ENCODE measurements around the gene PKHD1.

DNA sequence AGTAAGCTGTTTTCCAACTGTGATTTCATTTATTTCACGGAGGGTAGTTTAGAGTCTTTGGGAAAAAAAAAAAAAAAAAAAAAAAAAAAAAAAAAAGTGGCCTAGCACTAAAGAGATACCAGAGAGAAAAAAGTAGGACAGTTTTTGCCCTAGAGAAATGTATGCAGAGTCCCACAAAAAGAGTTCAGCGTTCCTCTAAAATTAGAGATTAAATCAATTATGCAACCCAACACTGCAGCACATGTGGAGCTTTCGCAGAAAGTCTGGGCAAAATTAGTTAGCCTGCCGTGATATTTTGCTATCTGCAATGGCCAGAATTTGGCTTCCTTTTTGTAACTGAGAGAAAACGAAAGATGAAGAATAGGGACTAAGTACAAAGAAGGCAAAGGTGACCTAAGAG, 309.8 kb downstream of the PKHD1 start:
- no peak for TF ChIP-seq EZH2 (IDR thresholded peaks at IDR 0.05; ENCODE audit: borderline replicate concordance, low read depth, low read length, poor library complexity, severe bottlenecking)
- TF ChIP-seq, protein P1, sequence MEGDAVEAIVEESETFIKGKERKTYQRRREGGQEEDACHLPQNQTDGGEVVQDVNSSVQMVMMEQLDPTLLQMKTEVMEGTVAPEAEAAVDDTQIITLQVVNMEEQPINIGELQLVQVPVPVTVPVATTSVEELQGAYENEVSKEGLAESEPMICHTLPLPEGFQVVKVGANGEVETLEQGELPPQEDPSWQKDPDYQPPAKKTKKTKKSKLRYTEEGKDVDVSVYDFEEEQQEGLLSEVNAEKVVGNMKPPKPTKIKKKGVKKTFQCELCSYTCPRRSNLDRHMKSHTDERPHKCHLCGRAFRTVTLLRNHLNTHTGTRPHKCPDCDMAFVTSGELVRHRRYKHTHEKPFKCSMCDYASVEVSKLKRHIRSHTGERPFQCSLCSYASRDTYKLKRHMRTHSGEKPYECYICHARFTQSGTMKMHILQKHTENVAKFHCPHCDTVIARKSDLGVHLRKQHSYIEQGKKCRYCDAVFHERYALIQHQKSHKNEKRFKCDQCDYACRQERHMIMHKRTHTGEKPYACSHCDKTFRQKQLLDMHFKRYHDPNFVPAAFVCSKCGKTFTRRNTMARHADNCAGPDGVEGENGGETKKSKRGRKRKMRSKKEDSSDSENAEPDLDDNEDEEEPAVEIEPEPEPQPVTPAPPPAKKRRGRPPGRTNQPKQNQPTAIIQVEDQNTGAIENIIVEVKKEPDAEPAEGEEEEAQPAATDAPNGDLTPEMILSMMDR (conservative IDR thresholded peaks at IDR 0.05; ENCODE audit: low read depth, low read length) = no peak
